ENCODE data around the gene NPNT.

Gene NPNT

DNA sequence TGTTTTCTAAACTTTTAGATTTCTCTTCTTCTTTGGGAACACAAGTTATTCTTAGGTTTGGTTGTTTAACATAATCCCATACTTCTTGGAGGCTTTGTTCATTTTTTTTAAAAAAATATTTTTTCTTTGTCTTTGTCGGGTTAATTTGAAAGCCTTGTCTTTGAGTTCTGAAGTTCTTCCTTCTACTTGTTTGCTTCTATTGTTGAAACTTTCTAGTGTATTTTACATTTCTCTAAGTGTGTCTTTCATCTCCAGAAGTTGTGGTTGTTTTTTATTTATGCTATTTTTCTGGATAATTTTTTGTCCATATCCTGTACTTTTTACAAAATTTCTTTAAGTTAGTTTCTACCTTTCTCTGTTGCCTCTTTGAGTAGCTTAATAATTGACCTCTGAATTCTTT lies 116.1 kb downstream of the NPNT start:
- no peak for TF ChIP-seq ZBTB7A (IDR thresholded peaks at IDR 0.05; ENCODE audit: low read depth)
- no peak for TF ChIP-seq USF1 (IDR thresholded peaks at IDR 0.05)
- no peak for TF ChIP-seq TAF1 (IDR thresholded peaks at IDR 0.05; ENCODE audit: low read depth)
- TF ChIP-seq, protein P1, sequence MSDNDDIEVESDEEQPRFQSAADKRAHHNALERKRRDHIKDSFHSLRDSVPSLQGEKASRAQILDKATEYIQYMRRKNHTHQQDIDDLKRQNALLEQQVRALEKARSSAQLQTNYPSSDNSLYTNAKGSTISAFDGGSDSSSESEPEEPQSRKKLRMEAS (IDR thresholded peaks at IDR 0.05) = no peak
- TF ChIP-seq RAD21 (IDR thresholded peaks at IDR 0.05; ENCODE audit: low read depth) = no peak
- TF ChIP-seq FOXM1 (IDR thresholded peaks at IDR 0.05; ENCODE audit: borderline replicate concordance, low read depth) = no peak

GRCh38 chr4:106017975-106018374 lies 122.7 kb downstream of the NPNT start:
- no peak for TF ChIP-seq RAD21 (IDR thresholded peaks at IDR 0.05; ENCODE audit: low read depth)
- no peak for TF ChIP-seq TAF1 (IDR thresholded peaks at IDR 0.05; ENCODE audit: low read depth)
- no peak for TF ChIP-seq CREB1 (IDR thresholded peaks at IDR 0.05; ENCODE audit: low read depth)
- no peak for TF ChIP-seq NFIC (IDR thresholded peaks at IDR 0.05)
- no peak for TF ChIP-seq EGR1 (IDR thresholded peaks at IDR 0.05)
- TF ChIP-seq TCF12 (IDR thresholded peaks at IDR 0.05; ENCODE audit: low read depth) = no peak
- no peak for TF ChIP-seq ZBTB7A (IDR thresholded peaks at IDR 0.05; ENCODE audit: low read depth)
- no peak for TF ChIP-seq EP300 (IDR thresholded peaks at IDR 0.05; ENCODE audit: borderline replicate concordance)
- TF ChIP-seq, protein P1 (IDR thresholded peaks at IDR 0.05) = no peak
- no peak for TF ChIP-seq USF1 (IDR thresholded peaks at IDR 0.05)
- no peak for TF ChIP-seq CEBPB (IDR thresholded peaks at IDR 0.05)
- TF ChIP-seq TEAD4 (IDR thresholded peaks at IDR 0.05) = no peak
- no peak for TF ChIP-seq FOXM1 (IDR thresholded peaks at IDR 0.05; ENCODE audit: borderline replicate concordance, low read depth)
- TF ChIP-seq REST (IDR thresholded peaks at IDR 0.05; ENCODE audit: low read depth) = no peak
- no peak for TF ChIP-seq YY1 (IDR thresholded peaks at IDR 0.05; ENCODE audit: low read depth)

- no peak for TF ChIP-seq EGR1 (IDR thresholded peaks at IDR 0.05)
- no peak for TF ChIP-seq TCF12 (IDR thresholded peaks at IDR 0.05; ENCODE audit: low read depth)
- no peak for TF ChIP-seq REST (IDR thresholded peaks at IDR 0.05; ENCODE audit: low read depth)
- TF ChIP-seq TEAD4 (IDR thresholded peaks at IDR 0.05) = no peak
- TF ChIP-seq FOXM1 (IDR thresholded peaks at IDR 0.05; ENCODE audit: borderline replicate concordance, low read depth) = no peak
- TF ChIP-seq CREB1 (IDR thresholded peaks at IDR 0.05; ENCODE audit: low read depth) = no peak
- no peak for TF ChIP-seq EP300 (IDR thresholded peaks at IDR 0.05; ENCODE audit: borderline replicate concordance)
- no peak for TF ChIP-seq TAF1 (IDR thresholded peaks at IDR 0.05; ENCODE audit: low read depth)
- TF ChIP-seq, protein P1 (IDR thresholded peaks at IDR 0.05) = no peak
- no peak for TF ChIP-seq YY1 (IDR thresholded peaks at IDR 0.05; ENCODE audit: low read depth)
- TF ChIP-seq CEBPB (IDR thresholded peaks at IDR 0.05) = no peak
- TF ChIP-seq USF1 (IDR thresholded peaks at IDR 0.05) = no peak
- no peak for TF ChIP-seq RAD21 (IDR thresholded peaks at IDR 0.05; ENCODE audit: low read depth)
- no peak for TF ChIP-seq NFIC (IDR thresholded peaks at IDR 0.05)
- TF ChIP-seq ZBTB7A (IDR thresholded peaks at IDR 0.05; ENCODE audit: low read depth) = no peak
These were observed 124.5 kb downstream of the NPNT start for GRCh38 chr4:106019771-106020170.

Measured in Ishikawa (cell line).